Left lung (tissue), 10 donors: ENCODE data around the gene CBLL1. TPM values are rescaled to one million over a fixed set of nuclear protein-coding genes. Genes with fewer than 3 reads are reported as not detected.

Experiments
- ATAC-seq: fragments of 200-7000 bp; cut with Tn5 transposase; one replicate; pipeline ENCODE4 v1.9.1; 2020; ENCODE audit warnings: moderate library complexity
- DNase-seq, 4 donors: peaks; one replicate each; pipeline ENCODE4 v3.0.0-alpha.2; 2013 to 2020
- H3K27ac ChIP-seq, 2 donors: fragments of 200-600 bp; sonication (generic) in 1 of 2; one replicate each; pipeline versions ENCODE4 v1.5.0 to v1.8.0; 2020 to 2021
- H3K27me3 ChIP-seq, 2 donors: fragments of 200-600 bp; sonication (generic) in 1 of 2; one replicate each; pipeline versions ENCODE4 v1.5.0 to v1.8.0; 2020 to 2021
- H3K36me3 ChIP-seq, 2 donors: fragments of 200-600 bp; sonication (generic) in 1 of 2; one replicate each; pipeline versions ENCODE4 v1.5.0 to v1.8.0; 2020 to 2021
- H3K4me1 ChIP-seq, 2 donors: fragments of 200-600 bp; one replicate each; pipeline ENCODE4 v1.8.0; 2021
- H3K4me3 ChIP-seq, 2 donors: fragments of 200-600 bp; sonication (generic) in 1 of 2; one replicate each; pipeline versions ENCODE4 v1.5.0 to v1.8.0; 2020 to 2021; ENCODE audit warnings: mild to moderate bottlenecking in 1 of 2
- H3K9me3 ChIP-seq, 2 donors: fragments of 200-600 bp; sonication (generic) in 1 of 2; one replicate each; pipeline versions ENCODE4 v1.5.0 to v1.8.0; 2020 to 2021
- intact Hi-C, 2 donors: fragments of 100-400 bp; cut with DNase I; formaldehyde crosslinking; loops; one replicate each; pipeline versions ENCODE4 v1.11.2 to v1.14.2; 2022
- polyA plus RNA-seq, 6 donors: library from polyadenylated mRNA; unstranded; fragments of 120-200 nt; gene quantifications; one replicate each; pipeline ENCODE4 v1.2.1, GENCODE V29; 2013; ENCODE audit not compliant: insufficient read length in 6 of 6
- total RNA-seq, 2 donors: library from RNA; stranded (reverse); fragmentation: NEBNext Ultra II Directional; extraction: Animal tissue kit (Norgen Biotek cat#: 25700); gene quantifications; one replicate each; pipeline ENCODE4 v1.2.1, GENCODE V29; 2021
- TF ChIP-seq, protein P1 (sequence below), 2 donors: fragments of 200-600 bp; sonication (generic) in 1 of 2; IDR thresholded peaks; one replicate each; pipeline versions ENCODE4 v1.5.0 to v1.8.0; 2021; ENCODE audit warnings: antibody characterized with exemption in 2 of 2
- donor health status: DM: no; HTN: yes; CAD: no.
- donor health status: DM: no; HTN: no; CAD: no.

Gene CBLL1
- total and polyA plus RNA-seq, 8 donors = 17.2 to 31.8 (median 28.4) TPM

DNA sequence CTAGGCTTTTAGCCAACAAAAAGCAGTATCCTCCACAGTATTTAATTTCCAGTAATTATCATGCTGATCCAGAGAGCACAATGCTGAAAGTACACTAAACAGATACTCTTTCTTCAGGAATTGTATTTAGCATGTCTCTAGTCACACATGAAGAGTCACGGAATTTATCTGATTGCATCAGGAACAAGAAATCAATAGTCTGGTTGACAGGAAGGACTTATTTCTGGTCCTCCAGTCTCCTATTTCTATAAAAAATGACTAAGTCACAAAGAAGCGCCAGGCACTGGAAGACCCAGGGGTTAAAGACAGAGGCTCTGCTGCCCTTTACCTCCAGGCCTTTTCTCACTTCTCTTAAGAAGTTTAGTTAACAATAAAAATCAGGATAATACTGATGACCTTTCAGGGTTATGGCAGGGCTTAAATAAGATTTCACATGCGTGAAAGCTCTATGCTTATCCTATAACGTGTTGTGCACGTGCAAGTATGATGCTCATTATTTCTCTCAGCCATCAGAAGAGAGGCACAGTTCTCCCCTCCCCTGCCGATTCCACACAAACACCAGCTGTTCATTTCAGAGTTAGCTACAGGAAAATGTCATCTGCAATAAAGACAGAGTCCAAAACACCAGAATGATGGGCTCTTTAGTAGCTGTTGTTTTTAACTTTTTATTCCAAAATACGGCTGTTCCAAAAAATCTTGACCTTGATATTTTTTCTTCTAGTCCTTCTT, 46.5 kb upstream of the CBLL1 start:
- no peaks in the 10 kb centered on the region for H3K36me3 ChIP-seq
- no peak for ATAC-seq
- no peaks in the 10 kb centered on the region for H3K9me3 ChIP-seq
- intact Hi-C loops = no loop called here
- H3K4me3 ChIP-seq = no peak overlapping the region
- no peaks in the 10 kb centered on the region for H3K27me3 ChIP-seq
- TF ChIP-seq, protein P1, sequence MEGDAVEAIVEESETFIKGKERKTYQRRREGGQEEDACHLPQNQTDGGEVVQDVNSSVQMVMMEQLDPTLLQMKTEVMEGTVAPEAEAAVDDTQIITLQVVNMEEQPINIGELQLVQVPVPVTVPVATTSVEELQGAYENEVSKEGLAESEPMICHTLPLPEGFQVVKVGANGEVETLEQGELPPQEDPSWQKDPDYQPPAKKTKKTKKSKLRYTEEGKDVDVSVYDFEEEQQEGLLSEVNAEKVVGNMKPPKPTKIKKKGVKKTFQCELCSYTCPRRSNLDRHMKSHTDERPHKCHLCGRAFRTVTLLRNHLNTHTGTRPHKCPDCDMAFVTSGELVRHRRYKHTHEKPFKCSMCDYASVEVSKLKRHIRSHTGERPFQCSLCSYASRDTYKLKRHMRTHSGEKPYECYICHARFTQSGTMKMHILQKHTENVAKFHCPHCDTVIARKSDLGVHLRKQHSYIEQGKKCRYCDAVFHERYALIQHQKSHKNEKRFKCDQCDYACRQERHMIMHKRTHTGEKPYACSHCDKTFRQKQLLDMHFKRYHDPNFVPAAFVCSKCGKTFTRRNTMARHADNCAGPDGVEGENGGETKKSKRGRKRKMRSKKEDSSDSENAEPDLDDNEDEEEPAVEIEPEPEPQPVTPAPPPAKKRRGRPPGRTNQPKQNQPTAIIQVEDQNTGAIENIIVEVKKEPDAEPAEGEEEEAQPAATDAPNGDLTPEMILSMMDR (IDR thresholded peaks at IDR 0.05) = no peak
- peak in 2 of 4 donors; percentile 25 to 59 for DNase-seq
- H3K4me1 ChIP-seq = no peaks in the 10 kb centered on the region
- no peak overlapping the region for H3K27ac ChIP-seq

DNA sequence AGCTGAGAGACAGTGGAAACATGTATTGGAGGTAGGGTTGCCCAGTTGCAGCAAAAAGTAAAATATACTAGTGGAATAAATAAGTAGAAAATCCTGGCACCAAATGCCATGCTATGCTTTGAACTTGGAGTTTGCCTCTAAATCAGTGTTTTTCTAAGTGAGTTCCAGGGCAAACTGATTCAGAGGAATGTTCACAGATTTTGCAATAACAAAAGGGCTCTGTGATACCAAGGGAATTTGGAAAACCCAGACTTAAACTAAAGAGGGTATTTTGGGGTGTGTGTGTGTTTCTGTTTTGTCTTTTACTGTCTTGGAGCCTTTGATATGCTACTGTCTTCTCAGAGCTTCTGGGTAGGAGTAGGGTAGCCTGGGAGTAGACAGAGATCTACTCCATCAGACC, 43.4 kb upstream of the CBLL1 start:
- ATAC-seq = no peak
- H3K4me3 ChIP-seq = no peak overlapping the region
- H3K36me3 ChIP-seq = no peaks in the 10 kb centered on the region
- TF ChIP-seq, protein P1 (IDR thresholded peaks at IDR 0.05) = no peak
- intact Hi-C loops = no loop called here
- no peaks in the 10 kb centered on the region for H3K27me3 ChIP-seq
- no peaks in the 10 kb centered on the region for H3K4me1 ChIP-seq
- H3K9me3 ChIP-seq = no peaks in the 10 kb centered on the region
- no peak overlapping the region for H3K27ac ChIP-seq
- no peak for DNase-seq

DNA sequence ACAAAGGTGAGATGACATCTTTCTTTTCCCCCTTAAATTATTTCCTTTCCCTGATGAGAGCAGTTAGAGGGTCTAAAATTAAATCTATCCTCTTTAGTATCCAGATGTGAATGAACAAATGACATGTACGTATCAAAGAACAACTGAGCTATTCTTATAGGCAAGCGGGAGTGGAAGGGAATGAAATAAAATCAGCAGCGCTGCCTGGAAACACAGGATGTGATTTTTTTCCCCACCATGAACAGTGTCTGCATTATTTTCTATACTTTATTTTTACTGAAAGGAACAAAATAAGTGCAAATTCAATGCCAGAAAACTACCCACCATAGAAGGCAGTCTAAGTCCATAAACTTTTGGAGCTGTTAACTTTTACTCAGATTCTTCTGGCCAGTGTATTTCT, 42.8 kb upstream of the CBLL1 start:
- Histone ChIP-seq H3K27ac (no peak overlapping the region), H3K9me3 (no peaks in the 10 kb centered on the region), H3K4me1 (no peaks in the 10 kb centered on the region), H3K27me3 (no peaks in the 10 kb centered on the region), H3K4me3 (no peak overlapping the region), H3K36me3 (no peaks in the 10 kb centered on the region)
- intact Hi-C loops = no loop called here
- ATAC-seq (no peak), DNase-seq (no peak)
- TF ChIP-seq, protein P1 (IDR thresholded peaks at IDR 0.05) = no peak

DNA sequence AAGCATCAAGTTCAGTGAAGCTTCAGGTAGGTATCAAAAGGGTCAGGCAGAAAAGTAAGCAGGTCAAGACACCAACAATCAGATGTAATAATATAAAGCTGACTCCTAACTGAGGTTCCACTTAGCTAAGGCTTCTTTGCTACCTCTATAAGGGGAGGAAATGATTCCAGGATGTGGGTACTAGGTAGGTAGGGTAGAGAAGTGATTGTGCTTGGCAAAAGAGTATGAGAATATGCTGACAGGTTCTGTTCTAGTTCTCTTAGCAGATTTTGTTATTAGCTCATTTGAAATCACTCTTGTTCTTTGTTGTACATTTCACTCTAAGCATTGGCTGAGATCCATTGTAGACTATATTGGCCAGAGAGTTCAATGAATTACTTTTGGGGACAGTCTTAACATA, 40.7 kb upstream of the CBLL1 start:
- intact Hi-C loops = no loop called here
- Histone ChIP-seq H3K4me3 (no peak overlapping the region), H3K27me3 (no peaks in the 10 kb centered on the region), H3K36me3 (no peaks in the 10 kb centered on the region), H3K27ac (no peak overlapping the region), H3K9me3 (no peaks in the 10 kb centered on the region), H3K4me1 (no peaks in the 10 kb centered on the region)
- ATAC-seq = no peak
- no peak for DNase-seq
- TF ChIP-seq, protein P1 (IDR thresholded peaks at IDR 0.05) = no peak

DNA sequence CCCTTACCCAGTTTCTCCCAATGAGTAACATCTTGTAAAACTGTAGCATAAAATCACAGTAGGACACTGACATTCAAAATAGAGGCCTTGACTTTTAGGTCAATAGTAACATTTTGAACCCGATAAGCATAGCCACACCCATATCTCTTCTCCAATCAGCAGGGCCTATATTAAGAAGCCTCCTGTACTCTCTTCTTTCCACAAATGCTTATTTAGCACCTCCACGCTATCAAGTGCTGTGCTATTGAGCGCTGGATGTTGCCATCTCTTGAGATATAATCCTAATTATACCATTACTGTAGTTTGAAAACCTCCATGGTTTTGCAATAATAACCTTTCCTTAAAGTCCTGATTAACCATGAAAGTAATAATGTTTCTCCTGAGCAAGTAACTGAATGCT, 40.1 kb upstream of the CBLL1 start:
- no peak for ATAC-seq
- no peak for DNase-seq
- H3K9me3 ChIP-seq = no peaks in the 10 kb centered on the region
- H3K27ac ChIP-seq = no peak overlapping the region
- no peaks in the 10 kb centered on the region for H3K27me3 ChIP-seq
- H3K4me1 ChIP-seq = no peaks in the 10 kb centered on the region
- H3K4me3 ChIP-seq = no peak overlapping the region
- TF ChIP-seq, protein P1 (IDR thresholded peaks at IDR 0.05) = no peak
- intact Hi-C loops = no loop called here
- no peaks in the 10 kb centered on the region for H3K36me3 ChIP-seq
